HepG2 (cell line): Measurements from ENCODE around the gene RHOC. TPM values are rescaled to one million over a fixed set of nuclear protein-coding genes. Genes with fewer than 3 reads are reported as not detected.

Experiments
- ATAC-seq: fragments of 200-7000 bp; cut with Tn5 transposase; 3 replicates; pipeline ENCODE4 v1.9.1; 2020; ENCODE audit warnings: mild to moderate bottlenecking, moderate library complexity
- BruUV-seq: library from RNA; stranded (reverse); fragments of 400-500 nt; replicated peaks from 2 replicates; lab custom pipeline; 2021; lab: Mats Ljungman, UMichigan
- CTCF ChIA-PET: fragments of 300-600 bp; formaldehyde crosslinking; extraction: SDS; loops from one replicate; lab custom pipeline; 2021; ENCODE audit warnings: low total read pairs, inconsistent platforms, low intra/inter-chr PET ratio; lab: Yijun Ruan, JAX
- POLR2A ChIA-PET: fragments of 350-600 bp; sonication (Branson Sonifier 250); formaldehyde crosslinking; loops from one replicate; lab custom pipeline; 2020; ENCODE audit warnings: antibody characterized with exemption, inconsistent platforms; lab: Yijun Ruan, JAX
- DNase-seq: peaks from one replicate; pipeline ENCODE4 v3.0.0-alpha.2; 2015; ENCODE audit warnings: low spot score
- FAIRE-seq: peaks from 3 replicates; lab custom pipeline; 2011; peaks lifted over from hg19 to GRCh38; lab: Jason Lieb, UNC
- H2AFZ ChIP-seq: one replicate; pipeline ENCODE4 v1.6.1; 2011; ENCODE audit warnings: low read length, inconsistent platforms
- H3K27ac ChIP-seq: fragments of 300-600 bp; 3 replicates; pipeline ENCODE4 v1.8.0; 2011; ENCODE audit warnings: mixed run types, mild to moderate bottlenecking, mixed read lengths, low read length, inconsistent platforms; ENCODE audit not compliant: insufficient read depth; ENCODE audit errors: extremely low read length
- H3K27me3 ChIP-seq, 2 experiments: fragments of 200-600 bp in 1 of 2; 2 replicates in 1 of 2; 3 replicates in 1 of 2; pipeline versions ENCODE4 v1.6.0 to v1.8.0; 2011; ENCODE audit warnings: low read length in 2 of 2, mild to moderate bottlenecking in 2 of 2, moderate library complexity in 2 of 2, inconsistent platforms in 1 of 2; ENCODE audit not compliant: insufficient read depth in 2 of 2, control insufficient read depth in 1 of 2
- H3K36me3 ChIP-seq, 2 experiments: fragments of 200-600 bp in 1 of 2; replicated peaks in 1 of 2; 2 replicates in 1 of 2; 3 replicates in 1 of 2; pipeline versions ENCODE4 v1.5.1 to v1.8.0; 2011; ENCODE audit warnings: low read length in 2 of 2, inconsistent platforms in 1 of 2; ENCODE audit not compliant: insufficient read depth in 2 of 2, control insufficient read depth in 1 of 2
- H3K4me1 ChIP-seq: 2 replicates; pipeline ENCODE4 v1.5.1; 2012; ENCODE audit warnings: low read length, inconsistent platforms; ENCODE audit not compliant: insufficient read depth
- H3K4me2 ChIP-seq: 2 replicates; pipeline ENCODE4 v1.6.0; 2011; ENCODE audit warnings: low read depth, low read length, inconsistent platforms
- H3K4me3 ChIP-seq, 3 experiments: fragments of 200-600 bp in 1 of 3; sonication (generic), shearing (Covaris generic) in 1 of 3; replicated peaks in 1 of 3; 2 replicates each; pipeline ENCODE4 v1.5.1; 2011 to 2016; ENCODE audit warnings: low read length in 3 of 3, inconsistent platforms in 2 of 3, low read depth in 2 of 3, mild to moderate bottlenecking in 2 of 3, control low read depth in 1 of 3, mixed read lengths in 1 of 3; ENCODE audit not compliant: insufficient read depth in 1 of 3
- H3K79me2 ChIP-seq: one replicate; pipeline ENCODE4 v1.6.1; 2011; ENCODE audit warnings: low read length, inconsistent platforms; ENCODE audit not compliant: insufficient read depth
- H3K9ac ChIP-seq: 2 replicates; pipeline ENCODE4 v1.6.0; 2011; ENCODE audit warnings: mild to moderate bottlenecking, low read depth, low read length, inconsistent platforms; ENCODE audit not compliant: insufficient read depth
- H3K9me3 ChIP-seq: 2 replicates; pipeline ENCODE4 v1.5.1; 2012; ENCODE audit warnings: mild to moderate bottlenecking, low read length
- H4K20me1 ChIP-seq: 2 replicates; pipeline ENCODE4 v1.6.0; 2011; ENCODE audit warnings: inconsistent platforms, mild to moderate bottlenecking, low read length, moderate library complexity; ENCODE audit not compliant: insufficient read depth
- CCAR2 ChIP-seq: fragments of 200-400 bp; formaldehyde crosslinking; optimal IDR thresholded peaks from 2 replicates; pipeline ENCODE3; 2018; ENCODE audit warnings: low read depth, mild to moderate bottlenecking, low read length, moderate library complexity
- GFI1 ChIP-seq: sonication (generic); formaldehyde crosslinking; IDR thresholded peaks from 2 replicates; pipeline ENCODE4 v1.5.0; 2020; ENCODE audit warnings: missing genetic modification reagents, mild to moderate bottlenecking, borderline replicate concordance
- KLF9 ChIP-seq: IDR thresholded peaks from 2 replicates; pipeline ENCODE4 v1.6.1; 2016; ENCODE audit warnings: low read depth
- NFKBIZ ChIP-seq: IDR thresholded peaks from 2 replicates; pipeline ENCODE4 v1.6.1; 2018; ENCODE audit warnings: missing genetic modification reagents, missing compliant biosample characterization
- NFYB ChIP-seq: sonication (generic); formaldehyde crosslinking; IDR thresholded peaks from 2 replicates; pipeline ENCODE4 v1.4.0; 2020; ENCODE audit warnings: missing genetic modification reagents
- PRDM4 ChIP-seq: sonication (generic); formaldehyde crosslinking; IDR thresholded peaks from 2 replicates; pipeline ENCODE4 v1.9.0; 2021; ENCODE audit warnings: missing genetic modification reagents, borderline replicate concordance
- PRMT3 ChIP-seq: sonication (generic); formaldehyde crosslinking; IDR thresholded peaks from 2 replicates; pipeline ENCODE4 v1.8.1; 2022; ENCODE audit warnings: low read depth, mild to moderate bottlenecking, moderate library complexity, missing genetic modification reagents, borderline replicate concordance
- RBM22 ChIP-seq: fragments of 200-400 bp; formaldehyde crosslinking; optimal IDR thresholded peaks from 2 replicates; pipeline ENCODE3; 2017; ENCODE audit warnings: mild to moderate bottlenecking, low read length, moderate library complexity
- ZFP36L2 ChIP-seq: sonication (generic); formaldehyde crosslinking; IDR thresholded peaks from 2 replicates; pipeline ENCODE4 v1.4.0; 2020; ENCODE audit warnings: missing genetic modification reagents
- ZNF34 ChIP-seq: sonication (generic); formaldehyde crosslinking; IDR thresholded peaks from 2 replicates; pipeline ENCODE4 v1.4.0; 2020; ENCODE audit warnings: mild to moderate bottlenecking, missing genetic modification reagents, borderline replicate concordance
- ZNF550 ChIP-seq: sonication (generic); formaldehyde crosslinking; IDR thresholded peaks from 2 replicates; pipeline ENCODE4 v1.4.0; 2020; ENCODE audit warnings: mild to moderate bottlenecking, missing genetic modification reagents, borderline replicate concordance
- ZNF557 ChIP-seq: sonication (generic); formaldehyde crosslinking; IDR thresholded peaks from 2 replicates; pipeline ENCODE4 v1.4.0; 2020; ENCODE audit warnings: missing genetic modification reagents
- ZNF570 ChIP-seq: sonication (generic); formaldehyde crosslinking; IDR thresholded peaks from 2 replicates; pipeline ENCODE4 v1.4.0; 2020; ENCODE audit warnings: mild to moderate bottlenecking, missing genetic modification reagents, borderline replicate concordance
- ZZZ3 ChIP-seq: sonication (generic); formaldehyde crosslinking; IDR thresholded peaks from 2 replicates; pipeline ENCODE4 v1.4.0; 2020; ENCODE audit warnings: missing genetic modification reagents, mild to moderate bottlenecking, borderline replicate concordance
- WGBS: methylation state at CpG from one replicate; pipeline ENCODE4 v1.1.6; 2017; ENCODE audit warnings: low lambda C conversion rate; 5-methylcytosine and 5-hydroxymethylcytosine counted together
- in situ Hi-C: cut with HindIII; loops from 2 replicates; pipeline ENCODE4 v1.10.0; 2017; ENCODE audit warnings: low pct_unique_long_range_greater_than_20kb; ENCODE audit not compliant: extremely low pct_ligation_motif_present
- intact Hi-C: fragments of 100-400 bp; cut with micrococcal nuclease; formaldehyde crosslinking; loops from one replicate; pipeline ENCODE4 v1.10.0; 2022; ENCODE audit not compliant: unreplicated experiment
- polyA plus RNA-seq, 8 experiments: library from polyadenylated mRNA; depleted of rRNA in 3 of 8; stranded (reverse) in 7 of 8; unstranded in 1 of 8; fragments of >200 nt; fragmentation: Illumina TruSeq in 4 of 8; extraction: Trizol in 4 of 8; gene quantifications; 2 replicates each; pipeline versions ENCODE4 v1.2.1 to v1.2.3, GENCODE V29; 2011 to 2016; ENCODE audit warnings: low read depth in 4 of 8, missing spikeins in 1 of 8, mixed read lengths in 1 of 8; ENCODE audit not compliant: insufficient read depth in 1 of 8
- total RNA-seq, 5 experiments: library from RNA; depleted of rRNA; stranded (reverse); fragments of >200 nt; fragmentation: Illumina TruSeq; extraction: Trizol; gene quantifications; 2 replicates each; pipeline ENCODE4 v1.2.3, GENCODE V29; 2016; ENCODE audit warnings: low read depth in 1 of 5
- TF ChIP-seq, protein P1 (sequence below): sonication (generic); formaldehyde crosslinking; IDR thresholded peaks from 2 replicates; pipeline ENCODE4 v1.5.0; 2020; ENCODE audit warnings: mild to moderate bottlenecking, missing genetic modification reagents
- TF ChIP-seq, protein P2 (sequence below): sonication (generic); formaldehyde crosslinking; IDR thresholded peaks from 2 replicates; pipeline ENCODE4 v1.8.0; 2022; ENCODE audit warnings: missing genetic modification reagents, mild to moderate bottlenecking, moderate library complexity, borderline replicate concordance

Gene RHOC
- total and polyA plus RNA-seq, 2 of the 13 experiments (the other 11 are each of a cell fraction or from before 2014, with no cell fraction given), result 64.3 to 182 TPM

DNA sequence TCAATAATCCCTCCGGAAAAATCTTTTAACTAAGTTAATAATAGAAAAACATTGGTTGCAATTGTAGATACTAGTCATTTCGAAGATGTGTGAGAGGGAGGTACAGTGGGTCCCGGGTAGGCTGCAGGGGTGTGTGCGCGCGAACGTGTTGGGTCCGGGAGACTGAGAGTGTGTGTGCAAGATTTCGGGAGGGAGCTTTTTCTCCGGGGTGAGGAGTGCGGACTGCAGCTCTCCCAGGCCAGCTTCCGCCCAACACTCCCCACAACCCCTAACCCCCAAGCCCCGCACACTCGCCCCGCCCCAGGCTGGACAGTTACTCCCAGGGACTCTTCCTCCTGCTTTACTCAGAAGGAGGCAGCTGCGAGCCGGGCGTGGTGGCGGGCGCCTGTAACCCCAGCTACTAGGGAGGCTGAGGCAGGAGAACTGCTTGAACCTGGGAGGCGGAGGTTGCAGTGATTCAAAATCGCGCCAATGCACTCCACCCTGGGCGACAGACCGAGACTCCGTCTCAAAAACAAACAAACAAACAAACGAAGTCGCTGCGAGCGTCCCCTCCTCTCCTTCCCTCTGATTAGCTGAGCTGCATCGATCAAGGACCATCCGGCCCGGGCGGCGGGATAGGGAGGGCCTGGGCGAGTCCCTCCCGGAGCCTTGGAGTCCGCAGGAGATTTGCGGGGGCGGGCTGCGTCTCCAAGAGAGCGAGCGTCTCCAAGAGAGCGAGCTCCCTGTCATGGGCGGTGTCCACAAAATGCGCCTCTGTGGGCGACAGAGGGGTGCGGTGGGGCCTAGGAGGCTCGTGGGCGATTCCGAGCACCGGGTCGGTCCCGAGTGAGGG is 36.5 kb upstream of the RHOC start:
- H3K27ac ChIP-seq, result no peak overlapping the region
- no peaks in the 10 kb centered on the region for H4K20me1 ChIP-seq
- no TSS peak for BruUV-seq
- no peaks in the 10 kb centered on the region for H3K9me3 ChIP-seq
- H3K79me2 ChIP-seq, result no peaks in the 10 kb centered on the region
- ChIA-PET POLR2A (no interaction called here), CTCF (no interaction called here)
- H3K9ac ChIP-seq, result no peak overlapping the region
- 78% methylated on average over 44 of the region's 54 CpGs for WGBS
- ATAC-seq (no peak), DNase-seq (no peak), FAIRE-seq (no peak)
- no peak overlapping the region for H3K4me3 ChIP-seq
- no peak overlapping the region for H2AFZ ChIP-seq
- H3K27me3 ChIP-seq, result 0 out of 5 replicates have a peak, but pooled peaks cover 0 to 4% of the 10 kb centered on the region in 2 experiments
- in situ Hi-C loops, result no loop called here
- no peaks in the 10 kb centered on the region for H3K4me1 ChIP-seq
- intact Hi-C loops, result no loop called here
- TF ChIP-seq ZZZ3 (CRISPR knock-in tag), result no peak
- TF ChIP-seq GFI1, result no peak
- TF ChIP-seq ZNF557 (CRISPR knock-in tag), result no peak
- no peak for TF ChIP-seq ZNF34
- no peak for TF ChIP-seq NFYB
- no peak for TF ChIP-seq KLF9 (CRISPR knock-in tag)
- no peak for TF ChIP-seq RBM22
- TF ChIP-seq PRMT3, result no peak
- TF ChIP-seq PRDM4 (CRISPR knock-in tag), result no peak
- no peak for TF ChIP-seq NFKBIZ (CRISPR knock-in tag)
- TF ChIP-seq CCAR2, result no peak
- TF ChIP-seq ZFP36L2 (CRISPR knock-in tag), result no peak
- TF ChIP-seq, protein P1, sequence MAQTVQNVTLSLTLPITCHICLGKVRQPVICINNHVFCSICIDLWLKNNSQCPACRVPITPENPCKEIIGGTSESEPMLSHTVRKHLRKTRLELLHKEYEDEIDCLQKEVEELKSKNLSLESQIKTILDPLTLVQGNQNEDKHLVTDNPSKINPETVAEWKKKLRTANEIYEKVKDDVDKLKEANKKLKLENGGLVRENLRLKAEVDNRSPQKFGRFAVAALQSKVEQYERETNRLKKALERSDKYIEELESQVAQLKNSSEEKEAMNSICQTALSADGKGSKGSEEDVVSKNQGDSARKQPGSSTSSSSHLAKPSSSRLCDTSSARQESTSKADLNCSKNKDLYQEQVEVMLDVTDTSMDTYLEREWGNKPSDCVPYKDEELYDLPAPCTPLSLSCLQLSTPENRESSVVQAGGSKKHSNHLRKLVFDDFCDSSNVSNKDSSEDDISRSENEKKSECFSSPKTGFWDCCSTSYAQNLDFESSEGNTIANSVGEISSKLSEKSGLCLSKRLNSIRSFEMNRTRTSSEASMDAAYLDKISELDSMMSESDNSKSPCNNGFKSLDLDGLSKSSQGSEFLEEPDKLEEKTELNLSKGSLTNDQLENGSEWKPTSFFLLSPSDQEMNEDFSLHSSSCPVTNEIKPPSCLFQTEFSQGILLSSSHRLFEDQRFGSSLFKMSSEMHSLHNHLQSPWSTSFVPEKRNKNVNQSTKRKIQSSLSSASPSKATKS (CRISPR knock-in tag), result no peak
- TF ChIP-seq, protein P2, sequence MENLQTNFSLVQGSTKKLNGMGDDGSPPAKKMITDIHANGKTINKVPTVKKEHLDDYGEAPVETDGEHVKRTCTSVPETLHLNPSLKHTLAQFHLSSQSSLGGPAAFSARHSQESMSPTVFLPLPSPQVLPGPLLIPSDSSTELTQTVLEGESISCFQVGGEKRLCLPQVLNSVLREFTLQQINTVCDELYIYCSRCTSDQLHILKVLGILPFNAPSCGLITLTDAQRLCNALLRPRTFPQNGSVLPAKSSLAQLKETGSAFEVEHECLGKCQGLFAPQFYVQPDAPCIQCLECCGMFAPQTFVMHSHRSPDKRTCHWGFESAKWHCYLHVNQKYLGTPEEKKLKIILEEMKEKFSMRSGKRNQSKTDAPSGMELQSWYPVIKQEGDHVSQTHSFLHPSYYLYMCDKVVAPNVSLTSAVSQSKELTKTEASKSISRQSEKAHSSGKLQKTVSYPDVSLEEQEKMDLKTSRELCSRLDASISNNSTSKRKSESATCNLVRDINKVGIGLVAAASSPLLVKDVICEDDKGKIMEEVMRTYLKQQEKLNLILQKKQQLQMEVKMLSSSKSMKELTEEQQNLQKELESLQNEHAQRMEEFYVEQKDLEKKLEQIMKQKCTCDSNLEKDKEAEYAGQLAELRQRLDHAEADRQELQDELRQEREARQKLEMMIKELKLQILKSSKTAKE (CRISPR knock-in tag), result no peak
- TF ChIP-seq ZNF550 (CRISPR knock-in tag), result no peak
- TF ChIP-seq ZNF570 (CRISPR knock-in tag), result no peak
- H3K4me2 ChIP-seq, result no peak overlapping the region
- H3K36me3 ChIP-seq, result no peaks in the 10 kb centered on the region
